A549 (cell line): Measurements from ENCODE around the gene SLC2A8. TPM values are rescaled to one million over a fixed set of nuclear protein-coding genes. Genes with fewer than 3 reads are reported as not detected.
A peak's percentile ranks its signal among the peaks of the same experiment; 100 is the strongest.

Experiments used
- ATAC-seq, 2 experiments: fragments of 200-7000 bp in 1 of 2; fragments of >200 bp in 1 of 2; cut with Nextera tagmentation in 1 of 2; cut with Tn5 transposase in 1 of 2; 3 replicates each; pipeline versions ENCODE4 v1.8.0 to v1.9.1; 2018 to 2020; ENCODE audit warnings: mild to moderate bottlenecking in 1 of 2, moderate library complexity in 1 of 2
- CTCF ChIA-PET: fragments of 300-600 bp; sonication (Branson Sonifier 250); formaldehyde crosslinking; extraction: SDS; loops from one replicate; lab custom pipeline; 2021; ENCODE audit warnings: antibody characterized with exemption, inconsistent platforms; lab: Yijun Ruan, JAX
- POLR2A ChIA-PET: fragments of 350-600 bp; formaldehyde crosslinking; extraction: SDS; loops from one replicate; lab custom pipeline; 2021; ENCODE audit warnings: antibody characterized with exemption, inconsistent platforms; lab: Yijun Ruan, JAX
- DNase-seq, 2 experiments: peaks; one replicate each; pipeline versions ENCODE4 v3.0.0 to v3.0.0-alpha.2; 2011 to 2016; ENCODE audit warnings: low read depth in 1 of 2, low spot score in 1 of 2
- FAIRE-seq: peaks from 2 replicates; lab custom pipeline; 2011; peaks lifted over from hg19 to GRCh38; lab: Jason Lieb, UNC
- H3K27ac ChIP-seq, 2 experiments: fragments of >200 bp; sonication (Bioruptor Twin); formaldehyde crosslinking; 3 replicates each; pipeline ENCODE4 v1.5.1; 2016 to 2017
- H3K4me1 ChIP-seq: fragments of >200 bp; sonication (Bioruptor Twin); formaldehyde crosslinking; 3 replicates; pipeline ENCODE4 v1.6.1; 2016
- H3K4me2 ChIP-seq: fragments of >200 bp; sonication (Bioruptor Twin); formaldehyde crosslinking; 3 replicates; pipeline ENCODE4 v1.6.1; 2016
- H3K4me3 ChIP-seq: fragments of >200 bp; sonication (Bioruptor Twin); formaldehyde crosslinking; 3 replicates; pipeline ENCODE4 v1.5.1; 2016
- H3K9me3 ChIP-seq: fragments of >200 bp; sonication (Bioruptor Twin); formaldehyde crosslinking; 3 replicates; pipeline ENCODE4 v1.6.1; 2016
- CHD2 ChIP-seq: fragments of 150-350 bp; IDR thresholded peaks from 2 replicates; pipeline ENCODE4 v1.6.1; 2014; ENCODE audit warnings: low read length; ENCODE audit not compliant: partially characterized antibody
- ESRRA ChIP-seq: fragments of 150-350 bp; IDR thresholded peaks from 2 replicates; pipeline ENCODE4 v1.6.1; 2014; ENCODE audit warnings: mild to moderate bottlenecking, low read length, borderline replicate concordance
- FOSB ChIP-seq: fragments of 250-450 bp; sonication (Bioruptor Pico); IDR thresholded peaks from 2 replicates; pipeline ENCODE4 v1.5.0; 2020; ENCODE audit warnings: mild to moderate bottlenecking, moderate library complexity
- FOXS1 ChIP-seq: fragments of 250-450 bp; sonication (Bioruptor Pico); IDR thresholded peaks from 2 replicates; pipeline ENCODE4 v1.5.0; 2020; ENCODE audit warnings: mild to moderate bottlenecking, moderate library complexity
- HDAC2 ChIP-seq: fragments of 200-600 bp; sonication (generic); IDR thresholded peaks from 2 replicates; pipeline ENCODE4 v1.6.1; 2016
- HOXB13 ChIP-seq: fragments of 250-450 bp; sonication (Bioruptor Pico); IDR thresholded peaks from 2 replicates; pipeline ENCODE4 v1.5.0; 2020; ENCODE audit warnings: low read depth, mild to moderate bottlenecking, moderate library complexity
- JUN ChIP-seq, 2 experiments: fragments of >200 bp; sonication (Bioruptor Twin); formaldehyde crosslinking; IDR thresholded peaks; 2 replicates in 1 of 2; 3 replicates in 1 of 2; pipeline ENCODE4 v1.6.1; 2016 to 2017
- KDM5A ChIP-seq: fragments of 200-600 bp; sonication (generic); IDR thresholded peaks from 2 replicates; pipeline ENCODE4 v1.6.1; 2016; ENCODE audit warnings: antibody characterized with exemption, mild to moderate bottlenecking
- MAFK ChIP-seq: fragments of 450-650 bp; IDR thresholded peaks from 2 replicates; pipeline ENCODE4 v1.6.1; 2014; ENCODE audit not compliant: partially characterized antibody
- NPAS2 ChIP-seq: fragments of 250-450 bp; sonication (Bioruptor Pico); IDR thresholded peaks from 2 replicates; pipeline ENCODE4 v1.8.0; 2022; ENCODE audit warnings: mild to moderate bottlenecking, moderate library complexity, borderline replicate concordance
- POLR2A ChIP-seq: IDR thresholded peaks from 2 replicates; pipeline ENCODE4 v1.6.1; 2012; ENCODE audit warnings: mild to moderate bottlenecking, low read length
- POLR2AphosphoS2 ChIP-seq: conservative IDR thresholded peaks from 2 replicates; pipeline ENCODE4 v1.6.1; 2012; ENCODE audit warnings: low read length, improper control_type of control experiment, inconsistent platforms
- RAD21 ChIP-seq, 2 experiments: fragments of >200 bp in 1 of 2; sonication (Bioruptor Twin) in 1 of 2; formaldehyde crosslinking in 1 of 2; IDR thresholded peaks in 1 of 2; conservative IDR thresholded peaks in 1 of 2; 2 replicates in 1 of 2; 3 replicates in 1 of 2; pipeline ENCODE4 v1.6.1; 2012 to 2018; ENCODE audit warnings: inconsistent platforms in 1 of 2
- ZFP36 ChIP-seq: fragments of 450-650 bp; IDR thresholded peaks from 2 replicates; pipeline ENCODE4 v1.6.1; 2014; ENCODE audit warnings: borderline replicate concordance; ENCODE audit not compliant: partially characterized antibody
- WGBS: methylation state at CpG from one replicate; pipeline ENCODE4 v1.1.6; 2017; ENCODE audit errors: missing lambda C conversion rate; 5-methylcytosine and 5-hydroxymethylcytosine counted together
- polyA plus RNA-seq, 4 experiments: library from polyadenylated mRNA; depleted of rRNA in 3 of 4; stranded (reverse); fragments of >200 nt; fragmentation: RNase III in 1 of 4; extraction: RNeasy Plus Mini Kit Qiagen cat#74134 plus additional on column Dnase treatment in 1 of 4; gene quantifications; 2 replicates in 3 of 4; 3 replicates in 1 of 4; pipeline ENCODE4 v1.2.3, GENCODE V29; 2011 to 2017
- TF ChIP-seq, protein P1 (sequence below): IDR thresholded peaks from 2 replicates; pipeline ENCODE4 v1.6.1; 2012
- TF ChIP-seq, protein P2 (sequence below): fragments of 150-350 bp; IDR thresholded peaks from 2 replicates; pipeline ENCODE4 v1.6.1; 2014; ENCODE audit warnings: low read depth, mild to moderate bottlenecking, low read length

Gene SLC2A8
- polyA plus RNA-seq, 2 of the 4 experiments (the other 2 are of a cell fraction): 7.3 to 16.0 TPM

DNA sequence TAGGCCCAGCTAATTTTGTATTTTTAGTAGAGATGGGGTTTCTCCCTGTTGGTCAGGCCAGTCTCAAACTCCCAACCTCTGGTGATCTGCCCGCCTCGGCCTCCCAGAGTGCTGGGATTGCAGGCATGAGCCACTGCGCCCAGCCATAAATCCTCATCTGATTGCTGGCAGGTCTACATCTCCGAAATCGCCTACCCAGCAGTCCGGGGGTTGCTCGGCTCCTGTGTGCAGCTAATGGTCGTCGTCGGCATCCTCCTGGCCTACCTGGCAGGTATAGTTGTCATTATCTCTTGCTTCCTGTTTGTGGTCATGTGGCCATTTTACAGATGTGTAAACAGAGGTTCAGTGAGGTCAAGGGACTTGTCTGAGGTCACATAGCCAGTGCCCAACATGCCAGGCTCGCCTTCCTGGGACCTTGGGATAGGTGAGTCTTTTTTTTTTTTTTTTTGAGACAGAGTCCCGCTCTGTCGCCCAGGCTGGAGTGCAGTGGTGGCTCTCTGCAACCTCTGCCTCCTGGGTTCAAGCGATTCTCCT, 2.8 kb downstream of the SLC2A8 start:
- WGBS: 94% methylated on average over 14 of the region's 14 CpGs
- CTCF ChIA-PET: interaction anchor here (0.7 to 6.6 kb wide), 12 partner anchors 14 to 459 kb away, joined by 3 to 33 read pairs (median 8); partner anchors contain the start of gene ZNF79
- Histone ChIP-seq H3K9me3 (no peaks in the 10 kb centered on the region), H3K27ac (no peak overlapping the region), H3K4me2 (no peak overlapping the region), H3K4me1 (peaks cover 6% of the 10 kb centered on the region; the same call in 1 of the 3 replicates), H3K4me3 (no peak overlapping the region)
- DNase-seq (no peak), FAIRE-seq (no peak), ATAC-seq (no peak)
- POLR2A ChIA-PET: no interaction called here
- no peak for TF ChIP-seq FOSB (CRISPR knock-in tag)
- TF ChIP-seq, protein P1, sequence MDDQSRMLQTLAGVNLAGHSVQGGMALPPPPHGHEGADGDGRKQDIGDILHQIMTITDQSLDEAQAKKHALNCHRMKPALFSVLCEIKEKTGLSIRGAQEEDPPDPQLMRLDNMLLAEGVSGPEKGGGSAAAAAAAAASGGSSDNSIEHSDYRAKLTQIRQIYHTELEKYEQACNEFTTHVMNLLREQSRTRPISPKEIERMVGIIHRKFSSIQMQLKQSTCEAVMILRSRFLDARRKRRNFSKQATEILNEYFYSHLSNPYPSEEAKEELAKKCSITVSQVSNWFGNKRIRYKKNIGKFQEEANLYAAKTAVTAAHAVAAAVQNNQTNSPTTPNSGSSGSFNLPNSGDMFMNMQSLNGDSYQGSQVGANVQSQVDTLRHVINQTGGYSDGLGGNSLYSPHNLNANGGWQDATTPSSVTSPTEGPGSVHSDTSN: no peak

DNA sequence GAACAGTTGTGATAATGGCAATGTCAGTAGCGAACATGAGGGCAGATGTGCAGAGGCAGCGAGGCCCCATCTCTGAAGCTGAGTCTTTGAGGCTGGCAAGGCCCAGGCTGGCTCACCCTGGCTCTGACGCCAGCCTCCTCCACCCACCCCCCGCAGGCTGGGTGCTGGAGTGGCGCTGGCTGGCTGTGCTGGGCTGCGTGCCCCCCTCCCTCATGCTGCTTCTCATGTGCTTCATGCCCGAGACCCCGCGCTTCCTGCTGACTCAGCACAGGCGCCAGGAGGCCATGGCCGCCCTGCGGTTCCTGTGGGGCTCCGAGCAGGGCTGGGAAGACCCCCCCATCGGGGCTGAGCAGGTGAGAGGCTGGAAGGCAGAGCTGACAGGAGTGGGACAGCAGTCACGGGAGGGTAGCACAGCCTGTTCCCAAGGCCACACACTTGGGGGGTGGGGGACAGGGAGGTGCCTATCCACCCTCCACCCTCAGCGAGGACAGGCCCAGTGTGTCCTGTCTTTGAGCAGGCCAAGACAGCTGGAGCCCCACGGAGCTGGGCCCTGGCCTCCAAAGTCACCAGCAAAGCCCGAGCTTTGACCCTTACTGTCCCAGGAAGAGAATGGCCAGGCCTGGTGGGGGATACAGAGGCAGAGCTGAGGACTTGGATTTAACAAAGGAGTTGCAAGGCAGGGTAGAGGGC, 5.6 kb downstream of the SLC2A8 start:
- H3K9me3 ChIP-seq: no peaks in the 10 kb centered on the region
- ChIA-PET CTCF (interaction anchor here (0.9 to 3.5 kb wide), 4 partner anchors 13 to 462 kb away, joined by 3 to 13 read pairs (median 4); no protein-coding TSS in a partner anchor), POLR2A (interaction anchor here (1.0 kb wide), 1 partner anchor 22 kb away, joined by 3 read pairs; no protein-coding TSS in a partner anchor)
- DNase-seq (no peak), FAIRE-seq (no peak), ATAC-seq (no peak)
- no peak overlapping the region for H3K4me3 ChIP-seq
- peaks cover 6% of the 10 kb centered on the region; the same call in 1 of the 3 replicates for H3K4me1 ChIP-seq
- WGBS: 85% methylated on average over 10 of the region's 18 CpGs
- TF ChIP-seq CHD2 (no peak), JUN (IDR thresholded peaks at IDR 0.05) (no peak), ZFP36 (no peak), POLR2A (no peak), MAFK (peak; percentile 86)
- TF ChIP-seq, protein P2, sequence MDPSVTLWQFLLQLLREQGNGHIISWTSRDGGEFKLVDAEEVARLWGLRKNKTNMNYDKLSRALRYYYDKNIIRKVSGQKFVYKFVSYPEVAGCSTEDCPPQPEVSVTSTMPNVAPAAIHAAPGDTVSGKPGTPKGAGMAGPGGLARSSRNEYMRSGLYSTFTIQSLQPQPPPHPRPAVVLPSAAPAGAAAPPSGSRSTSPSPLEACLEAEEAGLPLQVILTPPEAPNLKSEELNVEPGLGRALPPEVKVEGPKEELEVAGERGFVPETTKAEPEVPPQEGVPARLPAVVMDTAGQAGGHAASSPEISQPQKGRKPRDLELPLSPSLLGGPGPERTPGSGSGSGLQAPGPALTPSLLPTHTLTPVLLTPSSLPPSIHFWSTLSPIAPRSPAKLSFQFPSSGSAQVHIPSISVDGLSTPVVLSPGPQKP: no peak
- H3K27ac ChIP-seq: no peak overlapping the region
- H3K4me2 ChIP-seq: no peak overlapping the region

DNA sequence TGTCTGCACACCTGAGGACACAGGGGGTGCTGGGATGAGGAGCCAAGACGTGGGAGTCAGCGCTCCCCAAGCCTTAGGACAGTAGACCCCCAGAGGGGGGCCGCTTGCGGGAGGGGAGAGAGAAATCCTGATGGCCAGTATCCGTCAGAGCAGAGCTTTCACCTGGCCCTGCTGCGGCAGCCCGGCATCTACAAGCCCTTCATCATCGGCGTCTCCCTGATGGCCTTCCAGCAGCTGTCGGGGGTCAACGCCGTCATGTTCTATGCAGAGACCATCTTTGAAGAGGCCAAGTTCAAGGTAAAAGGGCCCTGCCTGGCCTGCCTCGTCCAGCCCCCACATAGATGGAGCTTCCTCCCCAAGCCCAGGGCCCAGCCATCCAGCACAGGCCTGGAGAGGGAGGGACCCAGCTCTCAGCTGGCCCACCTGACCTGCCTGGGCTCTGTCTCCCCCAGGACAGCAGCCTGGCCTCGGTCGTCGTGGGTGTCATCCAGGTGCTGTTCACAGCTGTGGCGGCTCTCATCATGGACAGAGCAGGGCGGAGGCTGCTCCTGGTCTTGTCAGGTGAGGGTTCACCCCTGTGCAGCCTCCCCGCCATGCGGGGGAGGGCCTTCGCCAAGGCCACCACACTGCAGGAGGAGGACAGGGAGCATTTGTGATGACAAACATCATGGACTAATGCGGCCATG, 6.7 kb downstream of the SLC2A8 start:
- H3K4me1 ChIP-seq: peaks cover under 1% of the 10 kb centered on the region; the same call in 1 of the 3 replicates
- H3K4me3 ChIP-seq: no peak overlapping the region
- TF ChIP-seq FOXS1: no peak
- no peak for TF ChIP-seq HOXB13 (CRISPR knock-in tag)
- TF ChIP-seq RAD21 (conservative IDR thresholded peaks at IDR 0.05 in 1 of 2, IDR thresholded peaks at IDR 0.05 in 1 of 2): no peak
- TF ChIP-seq, protein P1: no peak
- TF ChIP-seq ESRRA: no peak
- TF ChIP-seq HDAC2: no peak
- TF ChIP-seq KDM5A: no peak
- no peak for TF ChIP-seq POLR2AphosphoS2
- TF ChIP-seq NPAS2: no peak
- TF ChIP-seq POLR2A: no peak
- 83% methylated on average over 21 of the region's 22 CpGs for WGBS
- H3K4me2 ChIP-seq: no peak overlapping the region
- H3K9me3 ChIP-seq: no peaks in the 10 kb centered on the region
- FAIRE-seq (no peak), DNase-seq (no peak), ATAC-seq (no peak)
- CTCF ChIA-PET: interaction anchor here (0.9 to 3.5 kb wide), 4 partner anchors 15 to 463 kb away, joined by 3 to 13 read pairs (median 4); no protein-coding TSS in a partner anchor
- no peak overlapping the region for H3K27ac ChIP-seq
- POLR2A ChIA-PET: no interaction called here
